Hepatic stellate cell (primary cell): ENCODE measurements around the gene MACF1.

ENCODE experiments used
- DNase-seq: peaks from one replicate; pipeline ENCODE4 v3.0.0; 2011; ENCODE audit warnings: low spot score

Gene MACF1

GRCh38 chr1:39261712-39262221 is 57.3 kb downstream of the MACF1 start:
- no peak for DNase-seq

GRCh38 chr1:39262802-39263201 is 58.3 kb downstream of the MACF1 start:
- no peak for DNase-seq

GRCh38 chr1:39266269-39266668 is 61.8 kb downstream of the MACF1 start:
- no peak for DNase-seq

- no peak for DNase-seq
Observed at GRCh38 chr1:39266792-39267191, 62.3 kb downstream of the MACF1 start.

GRCh38 chr1:39268112-39268581 is 63.7 kb downstream of the MACF1 start:
- peak; percentile 60 for DNase-seq

- DNase-seq = no peak
Observed at GRCh38 chr1:39268906-39269305, 64.4 kb downstream of the MACF1 start.

GRCh38 chr1:39269349-39269748 is 64.9 kb downstream of the MACF1 start:
- DNase-seq = no peak

- no peak for DNase-seq
Observed at GRCh38 chr1:39269791-39270342, 65.4 kb downstream of the MACF1 start.

GRCh38 chr1:39270368-39270767 is 65.9 kb downstream of the MACF1 start:
- no peak for DNase-seq

GRCh38 chr1:39272027-39272797 is 67.7 kb downstream of the MACF1 start:
- no peak for DNase-seq

GRCh38 chr1:39272798-39273469 is 68.4 kb downstream of the MACF1 start:
- DNase-seq = no peak

- DNase-seq = no peak
Observed at GRCh38 chr1:39275836-39276507, 71.5 kb downstream of the MACF1 start.

GRCh38 chr1:39277879-39278278 is 73.4 kb downstream of the MACF1 start:
- DNase-seq = no peak

- no peak for DNase-seq
Observed at GRCh38 chr1:39282537-39283216, 78.2 kb downstream of the MACF1 start.

- no peak for DNase-seq
Observed at GRCh38 chr1:39283858-39284257, 79.4 kb downstream of the MACF1 start.

GRCh38 chr1:39287541-39287940 is 83.0 kb downstream of the MACF1 start:
- no peak for DNase-seq

- DNase-seq = no peak
Observed at GRCh38 chr1:39288735-39289465, 84.4 kb downstream of the MACF1 start.

- no peak for DNase-seq
Observed at GRCh38 chr1:39292401-39292800, 87.9 kb downstream of the MACF1 start.

GRCh38 chr1:39293375-39294070 is 89.0 kb downstream of the MACF1 start:
- DNase-seq = no peak

GRCh38 chr1:39294531-39294930 is 90.0 kb downstream of the MACF1 start:
- DNase-seq = no peak

- no peak for DNase-seq
Observed at GRCh38 chr1:39295901-39296300, 91.4 kb downstream of the MACF1 start.
